Thoracic aorta (tissue), 2 donors: Measurements from ENCODE around the gene CTDSPL. TPM values are rescaled to one million over a fixed set of nuclear protein-coding genes. Genes with fewer than 3 reads are reported as not detected.

ENCODE experiments used
- ATAC-seq: fragments of 150-250 bp; one replicate; pipeline ENCODE4 v1.8.0; 2017; ENCODE audit warnings: low read depth; ENCODE audit not compliant: insufficient number of reproducible peaks, low FRiP score
- DNase-seq: peaks from one replicate; pipeline ENCODE4 v3.0.0-alpha.2; 2020; ENCODE audit warnings: low spot score
- H3K27ac ChIP-seq, 2 donors: fragments of 200-600 bp; sonication (generic); 1 replicate in 1 of 2; 2 replicates in 1 of 2; pipeline ENCODE4 v1.5.1; 2016; ENCODE audit warnings: mild to moderate bottlenecking in 2 of 2, moderate library complexity in 2 of 2
- H3K27me3 ChIP-seq: fragments of 200-600 bp; sonication (generic); replicated peaks from 2 replicates; pipeline ENCODE4 v1.6.0; 2016; ENCODE audit warnings: mild to moderate bottlenecking; ENCODE audit not compliant: insufficient read depth
- H3K36me3 ChIP-seq: fragments of 200-600 bp; sonication (generic); one replicate; pipeline ENCODE4 v1.5.1; 2016
- H3K4me1 ChIP-seq, 2 donors: fragments of 200-600 bp; sonication (generic); 1 replicate in 1 of 2; 2 replicates in 1 of 2; pipeline versions ENCODE4 v1.5.1 to v1.6.0; 2016; ENCODE audit warnings: low read depth in 2 of 2, mild to moderate bottlenecking in 1 of 2; ENCODE audit not compliant: control insufficient read depth in 1 of 2
- H3K4me3 ChIP-seq: fragments of 200-600 bp; sonication (generic); 2 replicates; pipeline ENCODE4 v1.5.1; 2016; ENCODE audit warnings: mild to moderate bottlenecking
- H3K9me3 ChIP-seq: fragments of 200-600 bp; sonication (generic); 2 replicates; pipeline ENCODE4 v1.5.1; 2016
- total RNA-seq, 2 donors: library from RNA; depleted of rRNA; stranded (reverse); fragments of >200 nt; gene quantifications; one replicate each; pipeline versions ENCODE4 v1.1.0 to v1.2.3, GENCODE V29; 2016
- TF ChIP-seq, protein P1 (sequence below): fragments of 200-600 bp; sonication (generic); IDR thresholded peaks from one replicate; pipeline ENCODE4 v1.5.1; 2019; ENCODE audit warnings: antibody characterized with exemption

CTDSPL gene
- total RNA-seq, 2 donors from 2014 or later = 55.0 to 59.6 TPM

- Histone ChIP-seq H3K4me1 (peaks cover 37 to 57% of the 10 kb centered on the region in 2 donors), H3K27me3 (no peaks in the 10 kb centered on the region), H3K4me3 (no peak overlapping the region), H3K9me3 (no peaks in the 10 kb centered on the region), H3K27ac (no peak overlapping the region), H3K36me3 (peaks cover 8% of the 10 kb centered on the region)
- ATAC-seq (no peak), DNase-seq (no peak)
- TF ChIP-seq, protein P1, sequence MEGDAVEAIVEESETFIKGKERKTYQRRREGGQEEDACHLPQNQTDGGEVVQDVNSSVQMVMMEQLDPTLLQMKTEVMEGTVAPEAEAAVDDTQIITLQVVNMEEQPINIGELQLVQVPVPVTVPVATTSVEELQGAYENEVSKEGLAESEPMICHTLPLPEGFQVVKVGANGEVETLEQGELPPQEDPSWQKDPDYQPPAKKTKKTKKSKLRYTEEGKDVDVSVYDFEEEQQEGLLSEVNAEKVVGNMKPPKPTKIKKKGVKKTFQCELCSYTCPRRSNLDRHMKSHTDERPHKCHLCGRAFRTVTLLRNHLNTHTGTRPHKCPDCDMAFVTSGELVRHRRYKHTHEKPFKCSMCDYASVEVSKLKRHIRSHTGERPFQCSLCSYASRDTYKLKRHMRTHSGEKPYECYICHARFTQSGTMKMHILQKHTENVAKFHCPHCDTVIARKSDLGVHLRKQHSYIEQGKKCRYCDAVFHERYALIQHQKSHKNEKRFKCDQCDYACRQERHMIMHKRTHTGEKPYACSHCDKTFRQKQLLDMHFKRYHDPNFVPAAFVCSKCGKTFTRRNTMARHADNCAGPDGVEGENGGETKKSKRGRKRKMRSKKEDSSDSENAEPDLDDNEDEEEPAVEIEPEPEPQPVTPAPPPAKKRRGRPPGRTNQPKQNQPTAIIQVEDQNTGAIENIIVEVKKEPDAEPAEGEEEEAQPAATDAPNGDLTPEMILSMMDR = no peak
These were observed 91.5 kb downstream of the CTDSPL start for GRCh38 chr3:37953226-37953625.

- no peak for DNase-seq
- H3K36me3 ChIP-seq = peaks cover 8% of the 10 kb centered on the region
- H3K4me1 ChIP-seq = peaks cover 37 to 57% of the 10 kb centered on the region in 2 donors
- peak overlapping the region in 1 of 2 donors; percentile 19 for H3K27ac ChIP-seq
- H3K9me3 ChIP-seq = no peaks in the 10 kb centered on the region
- TF ChIP-seq, protein P1 = no peak
- no peak overlapping the region for H3K4me3 ChIP-seq
- no peaks in the 10 kb centered on the region for H3K27me3 ChIP-seq
- ATAC-seq = no peak
These were observed 92.2 kb downstream of the CTDSPL start for GRCh38 chr3:37953707-37954394.

- H3K27me3 ChIP-seq = no peaks in the 10 kb centered on the region
- DNase-seq (no peak), ATAC-seq (no peak)
- TF ChIP-seq, protein P1 = no peak
- peaks cover 8% of the 10 kb centered on the region for H3K36me3 ChIP-seq
- H3K4me1 ChIP-seq = peaks cover 34 to 49% of the 10 kb centered on the region in 2 donors
- no peaks in the 10 kb centered on the region for H3K9me3 ChIP-seq
- no peak overlapping the region for H3K4me3 ChIP-seq
- peak overlapping the region; percentile 21 to 69 for H3K27ac ChIP-seq
These were observed 93.2 kb downstream of the CTDSPL start for GRCh38 chr3:37954881-37955280.

DNA sequence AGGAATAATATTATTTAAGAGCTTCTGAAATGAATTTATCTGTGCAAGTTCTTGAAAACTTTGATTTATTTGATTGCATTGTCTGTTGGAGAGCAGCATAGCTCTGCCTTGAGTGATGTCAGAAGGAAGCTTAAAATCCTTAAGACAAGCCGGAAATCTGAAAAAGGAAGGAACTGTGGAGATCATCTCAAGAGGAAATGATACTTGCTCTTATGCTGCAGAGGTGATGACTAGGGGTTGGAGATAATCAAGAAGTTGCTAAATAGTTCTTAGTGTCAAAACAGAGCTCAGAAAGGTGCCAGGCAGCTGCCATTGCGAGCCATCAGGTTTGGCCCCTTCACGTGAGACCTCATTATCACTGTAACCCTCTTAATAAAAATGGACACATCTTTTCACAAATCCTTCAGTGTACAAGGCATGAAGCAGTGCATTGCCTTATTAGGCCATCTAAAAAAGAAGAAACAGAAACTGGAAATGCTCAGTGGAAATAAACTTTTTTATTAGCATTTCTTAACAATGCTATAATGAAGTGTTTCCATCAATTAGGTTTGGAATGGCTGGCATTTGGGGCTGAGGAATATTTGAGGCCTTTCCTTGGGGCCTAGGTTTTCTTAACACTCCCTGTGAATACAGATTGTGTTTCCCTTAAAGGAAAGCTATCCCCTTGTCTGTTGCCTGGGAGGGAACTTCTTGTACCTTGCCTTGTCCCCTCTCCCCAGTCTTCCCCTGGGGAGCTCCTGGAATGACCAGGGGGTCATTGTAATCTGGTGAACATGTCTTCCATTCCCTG, 94.4 kb downstream of the CTDSPL start:
- Histone ChIP-seq H3K4me3 (no peak overlapping the region), H3K4me1 (peaks cover 25 to 37% of the 10 kb centered on the region in 2 donors), H3K27ac (peak overlapping the region; percentile 69 to 76), H3K36me3 (peaks cover 8% of the 10 kb centered on the region), H3K9me3 (no peaks in the 10 kb centered on the region), H3K27me3 (no peaks in the 10 kb centered on the region)
- TF ChIP-seq, protein P1 = no peak
- DNase-seq (no peak), ATAC-seq (no peak)

GRCh38 chr3:37956723-37957538, 95.3 kb downstream of the CTDSPL start:
- Histone ChIP-seq H3K27me3 (no peaks in the 10 kb centered on the region), H3K36me3 (peaks cover 8% of the 10 kb centered on the region), H3K4me1 (peaks cover 19 to 38% of the 10 kb centered on the region in 2 donors), H3K9me3 (no peaks in the 10 kb centered on the region), H3K27ac (peak overlapping the region; percentile 69 to 76), H3K4me3 (no peak overlapping the region)
- DNase-seq (no peak), ATAC-seq (no peak)
- TF ChIP-seq, protein P1 = no peak
